Immature natural killer cell (primary cell): ENCODE results near the gene SESTD1. TPM values are rescaled to one million over a fixed set of nuclear protein-coding genes. Genes with fewer than 3 reads are reported as not detected.

Experiments
- DNase-seq, 3 donors: peaks; one replicate each; pipeline ENCODE4 v3.0.0; 2022; ENCODE audit warnings: mixed read lengths in 1 of 3
- H3K27ac Mint-ChIP-seq, 6 donors: one replicate each; pipeline ENCODE4 v1.8.0; 2020; ENCODE audit warnings: mixed read lengths in 6 of 6, mild to moderate bottlenecking in 5 of 6, inconsistent platforms in 4 of 6, moderate library complexity in 3 of 6
- H3K27me3 Mint-ChIP-seq, 3 donors: one replicate each; pipeline ENCODE4 v1.8.0; 2020 to 2021; ENCODE audit warnings: low read depth in 3 of 3, mild to moderate bottlenecking in 3 of 3, mixed read lengths in 3 of 3, moderate library complexity in 3 of 3, inconsistent platforms in 1 of 3
- H3K36me3 Mint-ChIP-seq, 3 donors: one replicate each; pipeline ENCODE4 v1.8.0; 2020; ENCODE audit warnings: mixed read lengths in 3 of 3, inconsistent platforms in 2 of 3, mild to moderate bottlenecking in 2 of 3
- H3K4me1 Mint-ChIP-seq, 2 donors: one replicate each; pipeline ENCODE4 v1.8.0; 2020; ENCODE audit warnings: inconsistent platforms in 2 of 2, mild to moderate bottlenecking in 2 of 2, mixed read lengths in 2 of 2, moderate library complexity in 1 of 2
- H3K4me3 Mint-ChIP-seq, 5 donors: one replicate each; pipeline ENCODE4 v1.8.0; 2020; ENCODE audit warnings: mild to moderate bottlenecking in 5 of 5, mixed read lengths in 5 of 5, inconsistent platforms in 3 of 5, moderate library complexity in 3 of 5
- H3K9me3 Mint-ChIP-seq, 6 donors: one replicate each; pipeline ENCODE4 v1.8.0; 2020; ENCODE audit warnings: mild to moderate bottlenecking in 6 of 6, mixed read lengths in 6 of 6, inconsistent platforms in 4 of 6, moderate library complexity in 3 of 6
- polyA plus RNA-seq, 3 donors: library from polyadenylated mRNA; unstranded; fragments of 300-500 nt; fragmentation: Illumina TruSeq; gene quantifications; one replicate each; pipeline ENCODE4 v1.2.3, GENCODE V29; 2021

The SESTD1 gene
- polyA plus RNA-seq, 3 donors from 2014 or later = 2.3 to 7.9 (median 6.6) TPM

GRCh38 chr2:179181002-179181401 is 83.6 kb downstream of the SESTD1 start:
- no peaks in the 10 kb centered on the region for H3K27me3 Mint-ChIP-seq
- no peak overlapping the region for H3K27ac Mint-ChIP-seq
- DNase-seq = no peak
- no peaks in the 10 kb centered on the region for H3K4me1 Mint-ChIP-seq
- peaks cover 0 to 10% (median 4%) of the 10 kb centered on the region in 3 donors for H3K36me3 Mint-ChIP-seq
- no peak overlapping the region for H3K4me3 Mint-ChIP-seq
- H3K9me3 Mint-ChIP-seq = no peaks in the 10 kb centered on the region

- no peak overlapping the region for H3K4me3 Mint-ChIP-seq
- DNase-seq = no peak
- no peaks in the 10 kb centered on the region for H3K4me1 Mint-ChIP-seq
- no peak overlapping the region for H3K27ac Mint-ChIP-seq
- H3K36me3 Mint-ChIP-seq = peaks cover 0 to 16% (median 4%) of the 10 kb centered on the region in 3 donors
- no peaks in the 10 kb centered on the region for H3K9me3 Mint-ChIP-seq
- H3K27me3 Mint-ChIP-seq = no peaks in the 10 kb centered on the region
Measured at GRCh38 chr2:179180242-179180641, 84.4 kb downstream of the SESTD1 start.

- no peaks in the 10 kb centered on the region for H3K4me1 Mint-ChIP-seq
- H3K27ac Mint-ChIP-seq = no peak overlapping the region
- no peaks in the 10 kb centered on the region for H3K9me3 Mint-ChIP-seq
- H3K4me3 Mint-ChIP-seq = no peak overlapping the region
- H3K27me3 Mint-ChIP-seq = no peaks in the 10 kb centered on the region
- DNase-seq = no peak
- peaks cover 0 to 16% (median 4%) of the 10 kb centered on the region in 3 donors for H3K36me3 Mint-ChIP-seq
Measured at GRCh38 chr2:179179719-179180118, 84.9 kb downstream of the SESTD1 start.

- Mint-ChIP-seq H3K4me3 (no peak overlapping the region), H3K27me3 (no peaks in the 10 kb centered on the region), H3K27ac (no peak overlapping the region), H3K4me1 (no peaks in the 10 kb centered on the region), H3K9me3 (no peaks in the 10 kb centered on the region), H3K36me3 (peaks cover 0 to 20% (median 4%) of the 10 kb centered on the region in 3 donors)
- no peak for DNase-seq
Measured at GRCh38 chr2:179177694-179178093, 86.9 kb downstream of the SESTD1 start.

- Mint-ChIP-seq H3K4me3 (no peak overlapping the region), H3K4me1 (no peaks in the 10 kb centered on the region), H3K27me3 (no peaks in the 10 kb centered on the region), H3K27ac (no peak overlapping the region), H3K36me3 (peaks cover 0 to 10% (median 0%) of the 10 kb centered on the region in 3 donors), H3K9me3 (no peaks in the 10 kb centered on the region)
- DNase-seq = no peak
Measured at GRCh38 chr2:179174240-179174639, 90.4 kb downstream of the SESTD1 start.

- no peak for DNase-seq
- Mint-ChIP-seq H3K27ac (no peak overlapping the region), H3K4me3 (no peak overlapping the region), H3K27me3 (no peaks in the 10 kb centered on the region), H3K36me3 (peaks cover 0 to 10% (median 0%) of the 10 kb centered on the region in 3 donors), H3K4me1 (no peaks in the 10 kb centered on the region), H3K9me3 (no peaks in the 10 kb centered on the region)
Measured at GRCh38 chr2:179172894-179173293, 91.7 kb downstream of the SESTD1 start.

GRCh38 chr2:179171371-179171770 is 93.3 kb downstream of the SESTD1 start:
- H3K27me3 Mint-ChIP-seq = no peaks in the 10 kb centered on the region
- H3K4me1 Mint-ChIP-seq = no peaks in the 10 kb centered on the region
- H3K9me3 Mint-ChIP-seq = no peaks in the 10 kb centered on the region
- no peak overlapping the region for H3K4me3 Mint-ChIP-seq
- H3K36me3 Mint-ChIP-seq = peaks cover 0 to 21% (median 0%) of the 10 kb centered on the region in 3 donors
- no peak for DNase-seq
- no peak overlapping the region for H3K27ac Mint-ChIP-seq

- peaks cover 0 to 25% (median 0%) of the 10 kb centered on the region in 3 donors for H3K36me3 Mint-ChIP-seq
- peaks cover 0 to 2% (median 0%) of the 10 kb centered on the region in 3 donors for H3K27me3 Mint-ChIP-seq
- no peaks in the 10 kb centered on the region for H3K4me1 Mint-ChIP-seq
- H3K27ac Mint-ChIP-seq = no peak overlapping the region
- H3K4me3 Mint-ChIP-seq = no peak overlapping the region
- DNase-seq = no peak
- no peaks in the 10 kb centered on the region for H3K9me3 Mint-ChIP-seq
Measured at GRCh38 chr2:179170901-179171300, 93.7 kb downstream of the SESTD1 start.

GRCh38 chr2:179165356-179166000 is 99.2 kb downstream of the SESTD1 start:
- H3K27ac Mint-ChIP-seq = no peak overlapping the region

GRCh38 chr2:179141206-179141605 is 123.4 kb downstream of the SESTD1 start:
- Mint-ChIP-seq H3K9me3 (no peaks in the 10 kb centered on the region), H3K27me3 (no peaks in the 10 kb centered on the region), H3K27ac (no peak overlapping the region), H3K4me1 (no peaks in the 10 kb centered on the region), H3K4me3 (no peak overlapping the region), H3K36me3 (peaks cover 0 to 10% (median 0%) of the 10 kb centered on the region in 3 donors)
- no peak for DNase-seq

More at GRCh38 chr2:179165356-179166000, 99.2 kb downstream of the SESTD1 start:
- H3K27me3 Mint-ChIP-seq = peaks cover 0 to 2% (median 0%) of the 10 kb centered on the region in 3 donors
- H3K4me3 Mint-ChIP-seq = no peak overlapping the region
- H3K36me3 Mint-ChIP-seq = peaks cover 0 to 31% (median 0%) of the 10 kb centered on the region in 3 donors
- no peak for DNase-seq
- no peaks in the 10 kb centered on the region for H3K4me1 Mint-ChIP-seq
- H3K9me3 Mint-ChIP-seq = no peaks in the 10 kb centered on the region

- no peaks in the 10 kb centered on the region for H3K27me3 Mint-ChIP-seq
- no peaks in the 10 kb centered on the region for H3K4me1 Mint-ChIP-seq
- peaks cover 0 to 9% (median 0%) of the 10 kb centered on the region in 3 donors for H3K36me3 Mint-ChIP-seq
- H3K9me3 Mint-ChIP-seq = no peaks in the 10 kb centered on the region
- DNase-seq = no peak
- H3K27ac Mint-ChIP-seq = no peak overlapping the region
- H3K4me3 Mint-ChIP-seq = no peak overlapping the region
Measured at GRCh38 chr2:179140571-179140970, 124.1 kb downstream of the SESTD1 start.

- Mint-ChIP-seq H3K36me3 (peaks cover 0 to 4% (median 0%) of the 10 kb centered on the region in 3 donors), H3K27ac (no peak overlapping the region), H3K9me3 (no peaks in the 10 kb centered on the region), H3K4me1 (no peaks in the 10 kb centered on the region), H3K27me3 (no peaks in the 10 kb centered on the region), H3K4me3 (no peak overlapping the region)
- no peak for DNase-seq
Measured at GRCh38 chr2:179139506-179139905, 125.1 kb downstream of the SESTD1 start.

GRCh38 chr2:179137200-179137759 is 127.4 kb downstream of the SESTD1 start:
- no peaks in the 10 kb centered on the region for H3K4me1 Mint-ChIP-seq
- no peak overlapping the region for H3K27ac Mint-ChIP-seq
- DNase-seq = no peak
- no peaks in the 10 kb centered on the region for H3K9me3 Mint-ChIP-seq
- H3K4me3 Mint-ChIP-seq = no peak overlapping the region
- H3K36me3 Mint-ChIP-seq = no peaks in the 10 kb centered on the region
- peaks cover 0 to 1% (median 0%) of the 10 kb centered on the region in 3 donors for H3K27me3 Mint-ChIP-seq

- Mint-ChIP-seq H3K9me3 (no peaks in the 10 kb centered on the region), H3K27me3 (peaks cover 0 to 1% (median 0%) of the 10 kb centered on the region in 3 donors), H3K27ac (no peak overlapping the region), H3K36me3 (no peaks in the 10 kb centered on the region), H3K4me1 (no peaks in the 10 kb centered on the region), H3K4me3 (no peak overlapping the region)
- no peak for DNase-seq
Measured at GRCh38 chr2:179133016-179133415, 131.6 kb downstream of the SESTD1 start.

- Mint-ChIP-seq H3K4me1 (no peaks in the 10 kb centered on the region), H3K27ac (no peak overlapping the region), H3K9me3 (no peaks in the 10 kb centered on the region), H3K4me3 (no peak overlapping the region), H3K36me3 (no peaks in the 10 kb centered on the region), H3K27me3 (peaks cover 0 to 1% (median 0%) of the 10 kb centered on the region in 3 donors)
- DNase-seq = no peak
Measured at GRCh38 chr2:179132076-179132475, 132.6 kb downstream of the SESTD1 start.
